ENCODE results near the gene OLFM1.

The OLFM1 gene

DNA sequence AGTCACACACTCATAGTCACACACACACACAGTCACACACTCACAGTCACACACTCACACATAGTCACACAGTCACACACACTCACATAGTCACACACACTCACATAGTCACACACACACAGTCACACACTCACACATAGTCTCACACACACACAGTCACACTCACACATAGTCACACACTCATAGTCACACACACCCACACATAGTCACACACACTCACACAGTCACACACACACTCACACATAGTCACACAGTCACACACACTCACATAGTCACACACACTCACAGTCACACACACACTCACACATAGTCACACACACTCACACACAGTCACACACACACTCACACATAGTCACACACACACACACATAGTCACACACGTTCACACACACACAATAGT lies 4.1 kb downstream of the OLFM1 start:
- TF ChIP-seq SPI1 (IDR thresholded peaks at IDR 0.05; ENCODE audit: borderline replicate concordance, low read depth) (no peak), POLR2AphosphoS5 (IDR thresholded peaks at IDR 0.05; ENCODE audit: low read depth) (no peak), GABPA (IDR thresholded peaks at IDR 0.05; ENCODE audit: low read depth) (no peak)
- TF ChIP-seq, protein P1, sequence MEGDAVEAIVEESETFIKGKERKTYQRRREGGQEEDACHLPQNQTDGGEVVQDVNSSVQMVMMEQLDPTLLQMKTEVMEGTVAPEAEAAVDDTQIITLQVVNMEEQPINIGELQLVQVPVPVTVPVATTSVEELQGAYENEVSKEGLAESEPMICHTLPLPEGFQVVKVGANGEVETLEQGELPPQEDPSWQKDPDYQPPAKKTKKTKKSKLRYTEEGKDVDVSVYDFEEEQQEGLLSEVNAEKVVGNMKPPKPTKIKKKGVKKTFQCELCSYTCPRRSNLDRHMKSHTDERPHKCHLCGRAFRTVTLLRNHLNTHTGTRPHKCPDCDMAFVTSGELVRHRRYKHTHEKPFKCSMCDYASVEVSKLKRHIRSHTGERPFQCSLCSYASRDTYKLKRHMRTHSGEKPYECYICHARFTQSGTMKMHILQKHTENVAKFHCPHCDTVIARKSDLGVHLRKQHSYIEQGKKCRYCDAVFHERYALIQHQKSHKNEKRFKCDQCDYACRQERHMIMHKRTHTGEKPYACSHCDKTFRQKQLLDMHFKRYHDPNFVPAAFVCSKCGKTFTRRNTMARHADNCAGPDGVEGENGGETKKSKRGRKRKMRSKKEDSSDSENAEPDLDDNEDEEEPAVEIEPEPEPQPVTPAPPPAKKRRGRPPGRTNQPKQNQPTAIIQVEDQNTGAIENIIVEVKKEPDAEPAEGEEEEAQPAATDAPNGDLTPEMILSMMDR (IDR thresholded peaks at IDR 0.05; ENCODE audit: insufficient read depth, low read length): no peak
- TF ChIP-seq, protein P2, sequence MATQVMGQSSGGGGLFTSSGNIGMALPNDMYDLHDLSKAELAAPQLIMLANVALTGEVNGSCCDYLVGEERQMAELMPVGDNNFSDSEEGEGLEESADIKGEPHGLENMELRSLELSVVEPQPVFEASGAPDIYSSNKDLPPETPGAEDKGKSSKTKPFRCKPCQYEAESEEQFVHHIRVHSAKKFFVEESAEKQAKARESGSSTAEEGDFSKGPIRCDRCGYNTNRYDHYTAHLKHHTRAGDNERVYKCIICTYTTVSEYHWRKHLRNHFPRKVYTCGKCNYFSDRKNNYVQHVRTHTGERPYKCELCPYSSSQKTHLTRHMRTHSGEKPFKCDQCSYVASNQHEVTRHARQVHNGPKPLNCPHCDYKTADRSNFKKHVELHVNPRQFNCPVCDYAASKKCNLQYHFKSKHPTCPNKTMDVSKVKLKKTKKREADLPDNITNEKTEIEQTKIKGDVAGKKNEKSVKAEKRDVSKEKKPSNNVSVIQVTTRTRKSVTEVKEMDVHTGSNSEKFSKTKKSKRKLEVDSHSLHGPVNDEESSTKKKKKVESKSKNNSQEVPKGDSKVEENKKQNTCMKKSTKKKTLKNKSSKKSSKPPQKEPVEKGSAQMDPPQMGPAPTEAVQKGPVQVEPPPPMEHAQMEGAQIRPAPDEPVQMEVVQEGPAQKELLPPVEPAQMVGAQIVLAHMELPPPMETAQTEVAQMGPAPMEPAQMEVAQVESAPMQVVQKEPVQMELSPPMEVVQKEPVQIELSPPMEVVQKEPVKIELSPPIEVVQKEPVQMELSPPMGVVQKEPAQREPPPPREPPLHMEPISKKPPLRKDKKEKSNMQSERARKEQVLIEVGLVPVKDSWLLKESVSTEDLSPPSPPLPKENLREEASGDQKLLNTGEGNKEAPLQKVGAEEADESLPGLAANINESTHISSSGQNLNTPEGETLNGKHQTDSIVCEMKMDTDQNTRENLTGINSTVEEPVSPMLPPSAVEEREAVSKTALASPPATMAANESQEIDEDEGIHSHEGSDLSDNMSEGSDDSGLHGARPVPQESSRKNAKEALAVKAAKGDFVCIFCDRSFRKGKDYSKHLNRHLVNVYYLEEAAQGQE (IDR thresholded peaks at IDR 0.05; ENCODE audit: insufficient replicate concordance, low read depth): no peak
- Histone ChIP-seq H3K4me3 (replicated peaks; ENCODE audit: insufficient read depth, low read length) (no peak overlapping the region), H3K27ac (replicated peaks) (no peak overlapping the region), H3K27me3 (ENCODE audit: insufficient read depth, poor library complexity, severe bottlenecking) (peaks cover 24% of the 10 kb centered on the region)
- no peak for DNase-seq (ENCODE audit: low read depth in 1 of 2, low spot score in 1 of 2)

DNA sequence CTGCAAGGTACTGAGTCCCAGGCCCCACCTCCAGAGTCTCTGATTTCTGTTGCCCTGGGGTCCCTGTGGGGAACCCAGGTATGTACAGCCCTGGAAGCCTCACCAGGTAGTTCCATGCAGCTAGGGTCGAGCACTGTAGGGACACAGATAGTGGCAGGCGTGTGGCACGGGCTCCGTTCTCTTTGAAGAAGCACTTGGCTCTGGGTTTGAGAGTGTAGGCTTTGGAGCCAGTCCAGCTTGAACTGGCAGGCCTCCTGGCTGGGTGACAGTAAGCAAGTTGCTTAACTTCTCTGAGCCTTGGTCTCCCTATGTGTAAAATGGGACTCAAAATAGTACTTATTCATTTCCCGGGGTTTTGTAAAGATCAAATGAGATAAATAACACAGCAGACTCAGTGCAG lies 5.6 kb downstream of the OLFM1 start:
- TF ChIP-seq SPI1 (IDR thresholded peaks at IDR 0.05; ENCODE audit: borderline replicate concordance, low read depth) (no peak), POLR2AphosphoS5 (IDR thresholded peaks at IDR 0.05; ENCODE audit: low read depth) (no peak), GABPA (IDR thresholded peaks at IDR 0.05; ENCODE audit: low read depth) (no peak)
- TF ChIP-seq, protein P2 (IDR thresholded peaks at IDR 0.05; ENCODE audit: insufficient replicate concordance, low read depth): no peak
- TF ChIP-seq, protein P1 (IDR thresholded peaks at IDR 0.05; ENCODE audit: insufficient read depth, low read length): no peak

DNA sequence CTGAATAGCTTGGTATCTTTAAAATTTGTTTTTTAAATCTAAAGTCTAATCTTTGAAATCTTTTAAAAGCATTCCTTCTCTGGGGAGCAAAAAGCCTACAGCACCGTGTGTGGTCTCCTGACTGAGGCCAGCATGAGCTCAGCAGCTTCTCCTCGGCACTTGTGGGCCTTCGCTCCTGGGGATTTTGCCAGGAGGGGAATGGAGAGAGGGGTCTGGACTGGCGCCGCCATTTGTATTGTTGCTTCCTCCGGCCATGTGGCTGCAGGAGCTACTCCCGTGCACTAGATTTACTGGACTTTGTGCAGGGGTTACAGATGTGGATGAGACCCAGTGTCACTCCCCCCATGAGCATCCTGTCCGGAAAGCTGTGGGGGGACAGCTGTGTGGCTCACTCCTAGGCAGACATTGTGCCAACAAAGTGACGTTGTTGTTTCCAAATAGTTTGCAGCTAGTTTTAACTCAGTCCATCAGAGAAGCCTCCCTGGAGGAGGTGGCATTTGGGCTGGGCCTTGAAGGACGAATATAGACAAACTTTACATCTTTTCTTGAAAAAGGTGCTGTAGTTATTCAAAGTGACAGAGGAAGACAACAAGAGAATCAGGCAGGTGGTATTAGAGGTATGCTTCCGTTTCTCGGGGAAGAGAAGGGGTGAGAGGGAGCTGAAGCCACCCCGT lies 6.6 kb downstream of the OLFM1 start:
- H3K4me3 ChIP-seq (replicated peaks; ENCODE audit: insufficient read depth, low read length): no peak overlapping the region
- H3K27ac ChIP-seq (replicated peaks): no peak overlapping the region
- peaks cover 7% of the 10 kb centered on the region for H3K27me3 ChIP-seq (ENCODE audit: insufficient read depth, poor library complexity, severe bottlenecking)
- DNase-seq (ENCODE audit: low read depth in 1 of 2, low spot score in 1 of 2): no peak
- TF ChIP-seq, protein P2 (IDR thresholded peaks at IDR 0.05; ENCODE audit: insufficient replicate concordance, low read depth): no peak
- TF ChIP-seq GABPA (IDR thresholded peaks at IDR 0.05; ENCODE audit: low read depth): no peak
- TF ChIP-seq POLR2AphosphoS5 (IDR thresholded peaks at IDR 0.05; ENCODE audit: low read depth): no peak
- no peak for TF ChIP-seq SPI1 (IDR thresholded peaks at IDR 0.05; ENCODE audit: borderline replicate concordance, low read depth)
- TF ChIP-seq, protein P1 (IDR thresholded peaks at IDR 0.05; ENCODE audit: insufficient read depth, low read length): no peak

More for the DNA sequence above, 5.6 kb downstream of the OLFM1 start:
- no peak for DNase-seq (ENCODE audit: low read depth in 1 of 2, low spot score in 1 of 2)
- Histone ChIP-seq H3K27me3 (ENCODE audit: insufficient read depth, poor library complexity, severe bottlenecking) (peaks cover 16% of the 10 kb centered on the region), H3K27ac (replicated peaks) (no peak overlapping the region), H3K4me3 (replicated peaks; ENCODE audit: insufficient read depth, low read length) (no peak overlapping the region)

Data from HL-60 (cell line).